ENCODE measurements around the gene PEX11G.

PEX11G gene

DNA sequence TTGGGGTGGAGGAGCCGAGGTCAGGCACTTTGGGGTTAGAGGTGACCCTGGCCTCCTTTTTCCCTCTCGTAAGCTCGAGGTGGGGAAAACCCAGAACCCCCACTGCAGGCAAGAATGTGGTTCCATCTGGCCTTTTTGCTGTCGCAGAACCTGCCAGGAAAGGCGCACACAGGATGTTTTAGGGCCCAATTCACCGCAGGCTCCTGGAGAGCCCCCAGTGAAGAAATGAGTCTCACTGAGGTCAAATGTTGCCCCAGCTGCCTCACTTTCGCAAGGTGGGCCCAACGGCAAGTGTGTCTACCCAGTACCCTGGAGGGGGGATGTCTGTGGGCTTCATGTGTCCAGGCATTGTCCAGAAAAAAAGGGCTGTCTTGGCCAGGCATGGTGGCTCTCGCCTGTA is 61.8 kb downstream of the PEX11G start:
- DNase-seq (ENCODE audit: extremely low read depth, low read depth): no peak
- TF ChIP-seq, protein P1, sequence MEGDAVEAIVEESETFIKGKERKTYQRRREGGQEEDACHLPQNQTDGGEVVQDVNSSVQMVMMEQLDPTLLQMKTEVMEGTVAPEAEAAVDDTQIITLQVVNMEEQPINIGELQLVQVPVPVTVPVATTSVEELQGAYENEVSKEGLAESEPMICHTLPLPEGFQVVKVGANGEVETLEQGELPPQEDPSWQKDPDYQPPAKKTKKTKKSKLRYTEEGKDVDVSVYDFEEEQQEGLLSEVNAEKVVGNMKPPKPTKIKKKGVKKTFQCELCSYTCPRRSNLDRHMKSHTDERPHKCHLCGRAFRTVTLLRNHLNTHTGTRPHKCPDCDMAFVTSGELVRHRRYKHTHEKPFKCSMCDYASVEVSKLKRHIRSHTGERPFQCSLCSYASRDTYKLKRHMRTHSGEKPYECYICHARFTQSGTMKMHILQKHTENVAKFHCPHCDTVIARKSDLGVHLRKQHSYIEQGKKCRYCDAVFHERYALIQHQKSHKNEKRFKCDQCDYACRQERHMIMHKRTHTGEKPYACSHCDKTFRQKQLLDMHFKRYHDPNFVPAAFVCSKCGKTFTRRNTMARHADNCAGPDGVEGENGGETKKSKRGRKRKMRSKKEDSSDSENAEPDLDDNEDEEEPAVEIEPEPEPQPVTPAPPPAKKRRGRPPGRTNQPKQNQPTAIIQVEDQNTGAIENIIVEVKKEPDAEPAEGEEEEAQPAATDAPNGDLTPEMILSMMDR (IDR thresholded peaks at IDR 0.05; ENCODE audit: low read depth, low read length): no peak
